ENCODE measurements around the gene GLRX. TPM values are rescaled to one million over a fixed set of nuclear protein-coding genes. Genes with fewer than 3 reads are reported as not detected.
"Not testable (repeated sequence)": the region's sequence is repeated elsewhere in the genome, so short reads cannot be mapped to it uniquely, and the experiment has no call there.

Gene GLRX
- total RNA-seq, 1 donor from 2014 or later = 11.6 TPM

DNA sequence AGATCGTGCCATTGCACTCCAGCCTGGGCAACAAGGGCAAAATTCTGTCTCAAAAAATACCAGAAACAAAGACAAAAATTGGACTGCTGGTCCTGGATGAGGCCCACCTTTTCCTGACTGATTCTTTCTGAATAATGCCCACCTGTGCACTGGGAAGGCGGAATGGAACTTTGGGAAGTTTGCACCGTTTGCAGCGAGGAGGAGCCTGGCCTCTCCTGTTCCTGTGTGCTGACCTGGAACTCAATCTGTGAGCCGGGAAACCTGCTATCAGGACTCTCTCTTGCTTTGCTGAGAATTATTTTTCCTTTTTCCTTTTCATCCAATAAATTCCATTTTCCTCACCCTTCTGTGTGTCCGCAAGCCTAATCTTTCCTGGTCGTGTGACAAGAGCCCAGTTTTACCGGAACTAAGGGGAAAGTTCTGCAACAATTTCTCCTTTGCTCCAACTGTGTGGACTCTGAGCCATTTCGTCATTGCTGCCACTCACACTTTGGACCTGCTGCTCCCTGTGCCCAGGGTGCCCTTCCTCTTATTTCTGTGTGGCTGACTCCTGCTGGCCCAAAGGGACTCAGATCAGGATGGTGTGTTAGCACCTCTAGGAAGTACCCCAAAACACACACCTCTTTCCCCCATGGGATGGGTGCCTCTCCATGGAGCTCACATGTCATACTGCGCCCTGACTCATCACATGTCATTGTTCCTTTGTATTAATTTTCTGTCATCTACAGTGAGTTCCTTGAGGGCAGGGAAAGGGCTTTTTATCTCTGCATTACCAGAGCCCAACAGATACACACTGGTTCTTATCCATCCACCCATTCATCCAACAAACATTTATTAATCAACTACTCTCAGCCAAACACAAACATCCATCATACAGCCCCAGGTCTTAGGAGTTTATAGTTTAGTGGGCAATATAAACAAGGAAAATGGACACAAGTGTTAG is 4.7 kb upstream of the GLRX start:
- DNase-seq (ENCODE audit: low spot score) = no peak

GRCh38 chr5:95825495-95825894 is 3.0 kb upstream of the GLRX start:
- no peak for DNase-seq (ENCODE audit: low spot score)

- no peak for DNase-seq (ENCODE audit: low spot score)
These were observed 2.2 kb upstream of the GLRX start for GRCh38 chr5:95824747-95825146.

GRCh38 chr5:95823738-95824609 is 1.4 kb upstream of the GLRX start:
- peak; percentile 82 for DNase-seq (ENCODE audit: low spot score)

DNA sequence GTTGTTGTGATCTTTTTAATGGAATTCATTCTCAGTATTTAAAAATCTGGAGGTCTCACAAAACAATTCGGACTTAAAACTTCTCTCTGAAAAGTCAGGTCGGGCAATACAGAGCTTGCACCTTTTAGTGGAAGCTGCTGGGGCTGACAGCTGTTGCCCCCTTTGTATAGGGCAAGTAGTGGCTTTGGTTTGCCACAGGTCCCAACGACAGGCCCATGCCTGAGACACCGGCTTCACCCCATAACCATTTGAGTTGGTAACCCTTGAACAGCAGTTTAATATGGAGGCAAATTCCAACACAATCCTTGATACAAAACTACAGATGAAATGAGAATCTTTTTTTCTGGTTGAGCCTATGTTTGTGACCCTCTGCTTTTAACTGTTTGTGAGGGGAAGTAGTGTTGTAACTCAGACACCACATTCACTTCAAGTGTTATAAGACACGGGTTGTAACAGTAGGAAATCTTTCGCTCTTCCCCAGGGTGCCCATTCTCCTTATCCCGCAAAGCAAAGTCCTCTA is 752 bp upstream of the GLRX start:
- DNase-seq (ENCODE audit: low spot score) = no peak

DNA sequence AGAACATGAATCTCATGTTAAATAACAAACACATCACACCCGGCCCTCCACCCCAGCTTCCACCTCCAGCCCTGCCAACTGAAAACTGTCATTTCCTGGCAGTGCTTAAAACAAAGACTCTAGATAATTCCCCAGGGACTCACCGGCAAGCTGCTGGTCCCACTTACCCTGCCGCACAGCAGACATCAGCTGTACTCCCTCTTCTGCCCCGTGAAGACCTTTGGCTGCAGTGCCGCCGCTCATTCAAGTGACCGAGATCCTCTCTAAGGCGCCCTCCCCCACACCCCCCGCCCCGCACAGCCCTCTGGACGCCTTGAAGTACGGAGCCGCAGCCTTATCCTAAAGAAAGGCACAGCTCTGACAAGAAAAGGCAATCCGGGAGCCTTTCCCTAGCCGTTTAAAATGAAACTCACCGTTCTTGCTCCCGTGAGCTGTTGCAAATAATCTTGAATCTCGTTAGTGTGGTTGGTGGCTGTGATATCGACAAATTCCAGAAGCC is 434 bp downstream of the GLRX start:
- DNase-seq (ENCODE audit: low spot score) = peak; percentile 71

DNA sequence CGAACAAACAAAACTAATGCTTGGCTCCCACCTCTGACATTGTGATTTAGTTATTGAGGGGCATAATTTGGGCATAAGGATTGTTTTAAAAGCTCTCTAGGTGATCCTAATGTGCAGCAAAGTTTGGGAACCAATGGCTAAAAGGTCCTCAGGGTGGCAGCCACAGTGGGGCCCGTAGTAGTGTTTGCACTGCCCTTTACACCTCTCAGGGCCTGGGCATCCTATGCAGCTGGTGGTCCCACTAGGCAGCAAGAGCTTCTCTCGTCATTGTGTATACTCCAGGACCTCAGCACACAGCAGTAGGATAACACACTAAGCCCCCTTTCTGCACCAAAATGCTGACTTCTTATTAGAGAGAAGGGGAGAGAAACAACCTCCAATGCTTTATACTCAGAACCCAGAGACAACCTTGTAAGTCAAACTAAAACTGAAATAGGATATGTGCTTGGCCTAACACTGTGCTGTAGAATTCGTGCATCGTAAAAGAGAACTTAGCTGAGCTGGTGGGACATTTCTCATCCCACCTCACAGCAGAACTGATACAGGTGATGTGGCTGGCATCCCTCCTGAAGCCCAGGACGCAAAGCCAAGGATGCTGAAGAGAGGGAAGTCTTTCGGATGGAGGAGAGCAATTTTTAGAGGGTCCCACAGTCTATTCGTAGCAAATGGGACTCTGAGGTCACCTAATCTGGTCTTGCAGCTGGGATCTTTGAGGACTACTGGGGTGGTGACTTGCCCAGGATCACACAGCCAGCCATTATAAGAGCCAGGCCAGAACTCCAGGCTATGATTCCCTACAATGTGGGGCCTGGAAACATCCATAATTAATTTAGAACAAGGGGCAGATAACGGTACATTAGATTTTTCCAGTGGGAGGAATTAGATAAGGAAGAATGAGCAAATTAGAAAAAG is 1.2 kb downstream of the GLRX start:
- no peak for DNase-seq (ENCODE audit: low spot score)

DNA sequence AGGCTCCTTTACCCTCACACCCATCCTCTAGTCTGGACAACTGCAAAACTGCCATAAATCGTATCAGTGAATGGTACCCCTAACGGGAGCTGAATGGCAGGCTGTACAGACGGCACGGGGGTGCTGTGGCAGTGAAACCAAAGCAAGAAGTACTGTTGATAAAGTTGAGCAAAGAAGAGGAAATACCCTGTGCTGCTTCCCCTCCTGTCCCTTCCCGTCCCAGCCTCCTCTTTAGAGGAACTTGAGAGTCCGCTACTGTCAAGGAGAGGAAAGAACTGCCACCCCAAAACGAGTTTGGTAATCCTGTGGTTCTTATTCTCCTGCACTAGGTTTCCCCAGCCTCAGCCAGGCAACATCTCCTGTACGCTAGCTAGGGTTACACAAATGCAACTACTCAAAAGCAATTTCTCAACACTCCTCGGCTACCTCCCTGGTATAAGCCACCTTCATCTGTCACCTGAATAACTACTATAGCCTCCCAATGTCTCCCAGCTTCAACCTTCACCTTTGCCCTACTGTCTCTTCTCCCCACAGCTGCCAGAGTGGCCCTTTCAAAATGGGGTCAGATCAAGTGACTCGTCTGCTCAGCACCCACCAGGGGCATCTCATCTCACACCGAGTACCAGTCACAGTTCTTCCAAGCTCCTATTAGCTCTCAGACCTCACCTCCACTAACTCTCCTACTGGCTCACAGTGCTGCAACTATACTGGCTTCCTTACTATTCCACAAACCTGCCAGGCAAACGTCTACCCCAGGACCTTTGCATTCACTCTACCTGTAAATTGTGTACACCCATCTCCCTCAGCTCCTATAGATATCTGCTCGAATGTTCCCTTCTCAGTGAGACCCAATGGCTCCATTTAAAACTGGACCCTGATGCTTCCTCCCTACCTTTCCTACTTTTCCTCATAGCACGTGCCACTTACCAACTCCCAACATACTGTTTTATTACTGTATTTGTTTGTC is 4.1 kb downstream of the GLRX start:
- no peak for DNase-seq (ENCODE audit: low spot score)

DNA sequence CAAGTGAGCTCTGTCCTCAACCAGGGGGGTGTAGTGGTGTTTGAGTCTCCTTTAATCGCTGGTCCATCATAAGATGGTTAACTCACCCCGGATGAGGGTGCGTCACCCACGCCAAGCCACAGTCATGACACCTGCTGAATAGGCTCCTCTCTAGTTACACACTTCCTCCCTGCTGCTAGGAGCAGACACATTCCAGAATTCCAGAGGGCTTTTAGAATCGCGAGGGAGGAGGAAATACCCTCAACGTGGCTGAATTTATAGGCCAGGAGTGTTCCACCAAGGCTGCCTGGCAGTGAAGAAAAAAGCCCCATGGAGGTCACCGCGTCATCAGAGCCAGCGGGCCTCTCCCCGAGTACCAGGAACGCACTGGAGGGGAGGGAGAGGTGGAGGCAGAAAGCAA is 5.1 kb downstream of the GLRX start:
- DNase-seq (ENCODE audit: low spot score) = peak; percentile 44

DNA sequence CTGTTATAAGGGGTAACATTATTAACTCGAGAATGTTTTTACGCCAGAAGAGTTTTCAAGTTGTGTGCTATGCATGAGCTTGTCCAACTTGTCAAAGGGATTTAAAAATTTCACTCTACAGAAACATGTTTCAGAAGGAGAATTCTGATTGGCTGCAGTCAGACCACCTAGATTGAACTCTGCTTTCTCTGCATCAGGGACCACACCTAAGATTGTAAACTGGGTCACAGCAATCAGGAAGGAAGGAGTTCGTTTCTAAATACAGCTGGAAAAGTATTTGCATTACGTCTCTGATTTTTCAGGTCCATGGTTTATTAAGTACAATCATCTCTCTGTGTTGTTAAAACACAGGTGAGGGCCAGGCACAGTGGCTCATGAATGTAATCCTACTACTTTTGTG is 5.8 kb downstream of the GLRX start:
- DNase-seq (ENCODE audit: low spot score) = no peak

GRCh38 chr5:95816341-95816740 is 6.2 kb downstream of the GLRX start:
- DNase-seq (ENCODE audit: low spot score) = no peak

DNA sequence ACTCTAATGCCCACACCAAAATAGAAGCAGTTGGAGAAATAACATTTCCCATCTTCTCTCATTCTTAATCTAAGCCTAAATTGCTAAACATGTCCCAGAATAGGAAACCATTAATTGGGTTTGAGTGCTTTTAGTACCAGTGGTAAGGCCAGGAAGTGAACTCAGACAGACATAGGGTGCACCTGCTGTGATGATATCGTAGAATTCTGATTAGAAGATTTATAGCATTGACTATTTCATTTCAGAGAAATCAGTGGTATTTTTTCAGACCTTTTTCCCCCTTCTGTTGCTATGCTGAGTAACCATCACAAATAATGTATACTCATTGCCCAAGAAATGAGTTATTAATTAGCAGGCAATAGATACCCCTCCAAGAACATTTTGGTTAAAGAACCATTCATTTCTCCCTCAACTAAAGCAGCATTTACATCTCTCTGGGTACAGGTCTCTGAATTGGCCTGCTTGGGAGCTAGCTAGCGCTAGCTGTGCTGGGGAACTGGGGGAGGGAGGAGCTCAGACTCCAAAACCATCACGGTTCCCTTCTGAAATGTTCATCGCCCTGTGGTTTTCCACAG is 7.3 kb downstream of the GLRX start:
- DNase-seq (ENCODE audit: low spot score) = no peak

DNA sequence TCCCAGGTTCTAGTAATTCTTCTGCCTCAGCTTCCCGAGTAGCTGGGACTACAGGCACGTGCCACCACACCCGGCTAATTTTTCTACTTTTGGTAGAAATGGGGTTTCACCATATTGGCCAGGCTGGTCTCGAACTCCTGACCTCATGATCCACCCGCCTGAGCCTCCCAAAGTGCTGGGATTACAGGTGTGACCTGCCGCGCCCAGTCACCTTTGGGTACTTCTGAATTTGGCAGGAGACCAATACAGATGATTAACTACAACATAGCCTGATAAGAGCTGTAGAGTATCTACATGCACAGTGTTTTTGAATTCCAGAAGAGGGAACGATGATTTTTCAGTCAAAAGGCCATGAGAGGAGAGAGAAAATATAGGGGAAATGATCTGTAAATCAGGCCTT is 9.5 kb downstream of the GLRX start:
- DNase-seq (ENCODE audit: low spot score) = not testable (repeated sequence)

- DNase-seq (ENCODE audit: low spot score) = peak; percentile 40
These were observed 10.5 kb downstream of the GLRX start for GRCh38 chr5:95812074-95812471.

DNA sequence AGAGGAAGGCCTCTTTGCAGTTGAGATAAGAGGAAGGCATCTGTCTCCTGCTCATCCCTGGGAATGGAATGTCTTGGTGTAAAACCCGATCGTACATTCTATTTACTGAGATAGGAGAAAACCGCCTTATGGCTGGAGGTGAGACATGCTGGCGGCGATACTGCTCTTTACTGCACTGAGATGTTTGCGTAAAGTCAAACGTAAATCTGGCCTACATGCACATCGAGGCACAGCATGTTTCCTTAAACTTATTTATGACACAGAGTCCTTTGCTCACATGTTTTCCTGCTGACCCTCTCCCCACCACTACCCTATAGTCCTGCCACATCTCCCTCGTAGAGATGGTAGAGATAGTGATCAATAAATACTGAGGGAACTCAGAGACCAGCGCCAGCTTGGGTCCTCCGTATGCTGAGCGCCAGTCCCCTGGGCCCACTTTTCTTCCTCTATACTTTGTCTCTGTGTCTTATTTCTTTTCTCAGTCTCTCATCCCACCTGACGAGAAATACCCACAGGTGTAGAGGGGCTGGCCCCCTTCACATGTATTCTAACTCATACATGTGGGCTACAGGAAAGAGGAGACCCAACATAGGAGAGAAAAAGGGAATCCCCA is 11.0 kb downstream of the GLRX start:
- DNase-seq (ENCODE audit: low spot score) = not testable (repeated sequence)

DNA sequence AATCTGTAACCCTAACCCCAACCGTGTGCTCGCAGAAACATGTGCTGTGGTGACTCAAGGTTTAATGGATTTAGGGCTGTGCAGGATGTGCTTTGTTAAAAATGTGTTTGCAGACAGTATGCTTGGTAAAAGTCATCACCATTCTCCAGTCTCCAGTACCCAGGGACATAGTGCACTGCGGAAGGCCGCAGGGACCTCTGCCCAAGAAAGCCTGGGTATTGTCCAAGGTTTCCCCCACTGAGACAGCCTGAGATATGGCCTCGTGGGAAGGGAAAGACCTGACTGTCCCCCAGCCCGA is 11.5 kb downstream of the GLRX start:
- DNase-seq (ENCODE audit: low spot score) = not testable (repeated sequence)

DNA sequence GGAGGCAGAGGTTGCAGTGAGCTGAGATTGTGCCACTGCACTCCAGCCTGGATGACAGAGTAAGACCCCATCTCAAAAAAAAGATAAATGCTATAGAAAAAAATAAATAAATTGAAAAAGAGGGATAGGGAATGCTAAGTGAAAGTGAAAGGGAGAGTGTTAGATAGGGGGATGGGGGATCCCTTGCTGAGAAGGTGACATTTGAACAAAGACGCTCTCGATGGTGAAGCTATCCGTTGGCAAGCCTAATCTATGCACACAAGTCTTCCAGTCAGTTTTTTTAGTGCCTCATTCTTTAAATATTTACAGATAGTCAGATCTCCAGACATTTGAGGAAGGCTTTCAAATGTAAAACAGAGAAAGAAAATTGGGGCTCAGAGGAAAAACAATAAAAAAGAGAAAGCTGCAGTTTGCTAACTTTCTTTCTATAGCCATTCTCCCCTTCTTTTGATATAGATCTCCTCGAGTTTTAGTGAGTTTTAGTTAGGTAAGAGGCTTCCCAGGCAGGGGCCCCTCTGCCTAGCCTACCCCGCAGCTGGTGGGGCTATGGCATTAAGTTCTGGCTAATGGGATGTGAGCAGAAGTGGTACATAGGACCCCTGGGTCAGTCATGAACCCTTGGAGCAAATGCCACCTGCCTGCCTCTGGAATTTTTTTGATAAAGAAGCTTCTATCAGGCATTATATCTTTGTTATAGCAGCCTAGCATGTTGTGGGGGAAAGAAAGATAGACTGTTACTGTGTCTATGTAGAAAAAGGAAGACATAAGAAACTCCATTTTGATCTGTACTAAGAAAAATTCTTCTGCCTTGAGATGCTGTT is 12.0 kb downstream of the GLRX start:
- no peak for DNase-seq (ENCODE audit: low spot score)

- DNase-seq (ENCODE audit: low spot score) = no peak
These were observed 13.0 kb downstream of the GLRX start for GRCh38 chr5:95809414-95809960.

Measured in umbilical cord (tissue), 2 donors.